AG09319 (cell line): ENCODE results near the gene ACAD10.
"Not testable (repeated sequence)": the region's sequence is repeated elsewhere in the genome, so short reads cannot be mapped to it uniquely, and the experiment has no call there.

Source experiments
- DNase-seq: peaks from one replicate; pipeline ENCODE4 v3.0.0-alpha.2; 2010; ENCODE audit warnings: low read depth; ENCODE audit errors: extremely low read depth
- TF ChIP-seq, protein P1 (sequence below): IDR thresholded peaks from 2 replicates; pipeline ENCODE4 v1.5.1; 2011; ENCODE audit warnings: low read depth, mild to moderate bottlenecking, inconsistent platforms, low read length, moderate library complexity

Gene ACAD10

GRCh38 chr12:111728795-111729194, 42.9 kb downstream of the ACAD10 start:
- TF ChIP-seq, protein P1, sequence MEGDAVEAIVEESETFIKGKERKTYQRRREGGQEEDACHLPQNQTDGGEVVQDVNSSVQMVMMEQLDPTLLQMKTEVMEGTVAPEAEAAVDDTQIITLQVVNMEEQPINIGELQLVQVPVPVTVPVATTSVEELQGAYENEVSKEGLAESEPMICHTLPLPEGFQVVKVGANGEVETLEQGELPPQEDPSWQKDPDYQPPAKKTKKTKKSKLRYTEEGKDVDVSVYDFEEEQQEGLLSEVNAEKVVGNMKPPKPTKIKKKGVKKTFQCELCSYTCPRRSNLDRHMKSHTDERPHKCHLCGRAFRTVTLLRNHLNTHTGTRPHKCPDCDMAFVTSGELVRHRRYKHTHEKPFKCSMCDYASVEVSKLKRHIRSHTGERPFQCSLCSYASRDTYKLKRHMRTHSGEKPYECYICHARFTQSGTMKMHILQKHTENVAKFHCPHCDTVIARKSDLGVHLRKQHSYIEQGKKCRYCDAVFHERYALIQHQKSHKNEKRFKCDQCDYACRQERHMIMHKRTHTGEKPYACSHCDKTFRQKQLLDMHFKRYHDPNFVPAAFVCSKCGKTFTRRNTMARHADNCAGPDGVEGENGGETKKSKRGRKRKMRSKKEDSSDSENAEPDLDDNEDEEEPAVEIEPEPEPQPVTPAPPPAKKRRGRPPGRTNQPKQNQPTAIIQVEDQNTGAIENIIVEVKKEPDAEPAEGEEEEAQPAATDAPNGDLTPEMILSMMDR = no peak
- no peak for DNase-seq

- TF ChIP-seq, protein P1 = no peak
- no peak for DNase-seq
Measured at GRCh38 chr12:111730420-111730819, 44.6 kb downstream of the ACAD10 start.

DNA sequence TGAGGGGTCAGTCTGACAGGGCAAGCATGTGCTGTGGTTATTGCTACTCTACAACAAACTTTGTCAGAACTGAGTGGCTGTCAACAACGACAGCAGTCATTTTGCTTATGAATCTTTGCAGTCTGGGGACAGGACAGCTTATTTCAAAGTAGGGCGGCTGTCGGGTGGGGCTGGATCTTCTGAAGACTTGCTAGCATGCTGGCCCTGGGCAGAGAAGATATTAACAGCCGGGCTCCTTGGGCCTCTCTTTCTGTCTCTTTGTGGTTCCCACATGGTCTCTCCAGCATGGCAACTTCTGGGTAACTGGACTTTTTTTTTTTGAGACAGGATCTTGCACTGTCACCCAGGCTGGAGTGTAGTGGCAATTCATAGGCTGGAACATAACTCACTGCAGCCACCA, 46.9 kb downstream of the ACAD10 start:
- DNase-seq = no peak
- TF ChIP-seq, protein P1 = no peak

DNA sequence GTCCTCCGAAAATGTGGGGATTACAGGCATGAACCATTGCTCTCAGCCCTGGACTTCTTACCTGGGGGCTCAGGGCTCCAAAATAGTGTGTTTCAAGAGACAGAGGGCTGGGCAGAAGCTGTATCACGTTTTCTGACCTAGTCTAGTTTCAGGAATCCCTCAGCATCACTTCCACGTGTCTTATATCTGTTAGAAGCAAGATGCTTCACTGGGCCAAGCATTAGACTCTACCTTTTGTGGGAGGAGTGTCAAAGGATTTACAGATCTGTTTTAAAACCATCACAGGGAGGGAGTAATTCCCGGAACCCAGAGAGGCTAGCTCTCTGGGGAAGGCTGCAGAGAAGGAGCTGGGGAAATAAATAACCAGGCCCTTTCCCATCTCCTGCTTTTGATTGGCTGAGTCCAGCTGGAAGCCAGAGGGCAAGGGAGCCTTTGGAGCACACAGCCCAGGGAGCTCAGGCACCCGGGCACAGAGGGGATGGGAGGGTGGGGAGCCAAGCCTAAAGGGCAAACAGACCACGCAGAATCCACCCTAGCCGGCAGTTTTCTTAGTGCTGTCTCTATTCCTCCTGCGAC, 47.6 kb downstream of the ACAD10 start:
- TF ChIP-seq, protein P1 = no peak
- DNase-seq = no peak

DNA sequence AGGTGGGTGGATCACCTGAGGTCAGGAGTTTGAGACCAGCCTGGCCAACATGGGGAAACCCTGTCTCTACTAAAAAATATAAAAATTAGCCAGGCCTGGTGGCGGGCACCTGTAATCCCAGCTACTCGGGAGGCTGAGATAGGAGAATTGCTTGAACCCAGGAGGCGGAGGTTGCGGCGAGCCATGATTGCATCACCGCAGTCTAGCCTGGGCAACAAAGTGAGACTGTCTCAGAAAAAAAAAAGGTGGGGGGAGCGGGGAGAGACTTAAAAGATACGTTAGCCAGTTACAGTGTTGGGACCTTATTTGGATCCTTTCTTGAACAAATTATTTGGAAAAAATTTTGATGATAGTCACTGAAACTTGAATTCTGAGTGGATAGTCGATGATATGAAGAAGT, 53.7 kb downstream of the ACAD10 start:
- not testable (repeated sequence) for DNase-seq

DNA sequence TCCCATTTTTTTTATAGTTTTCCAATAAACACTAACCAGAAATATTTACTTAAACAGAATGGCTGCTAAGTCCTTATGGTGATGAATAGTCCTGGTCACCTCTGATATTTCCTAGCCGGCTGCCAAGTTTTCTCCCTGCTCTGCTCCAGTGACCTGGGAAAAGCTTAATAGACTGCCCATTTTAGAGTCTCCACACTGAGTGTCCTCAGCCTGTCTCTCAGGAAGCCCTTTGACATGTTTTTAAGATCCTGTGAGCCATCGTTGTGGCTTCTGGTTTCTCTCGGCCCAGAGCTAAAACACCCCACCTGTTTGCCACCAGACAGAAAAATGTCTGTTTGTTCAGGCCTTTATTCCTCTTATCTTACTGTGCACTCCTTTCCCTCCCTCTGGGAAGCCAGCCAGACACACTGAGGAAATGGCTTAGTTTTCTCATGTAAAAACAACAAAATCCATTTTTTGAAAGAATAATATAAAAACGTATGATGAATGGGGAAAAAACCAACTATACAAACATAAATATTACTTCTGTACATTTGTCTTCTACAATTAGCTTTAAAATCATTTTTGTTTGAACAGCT, 55.5 kb downstream of the ACAD10 start:
- DNase-seq = no peak
- TF ChIP-seq, protein P1 = no peak

DNA sequence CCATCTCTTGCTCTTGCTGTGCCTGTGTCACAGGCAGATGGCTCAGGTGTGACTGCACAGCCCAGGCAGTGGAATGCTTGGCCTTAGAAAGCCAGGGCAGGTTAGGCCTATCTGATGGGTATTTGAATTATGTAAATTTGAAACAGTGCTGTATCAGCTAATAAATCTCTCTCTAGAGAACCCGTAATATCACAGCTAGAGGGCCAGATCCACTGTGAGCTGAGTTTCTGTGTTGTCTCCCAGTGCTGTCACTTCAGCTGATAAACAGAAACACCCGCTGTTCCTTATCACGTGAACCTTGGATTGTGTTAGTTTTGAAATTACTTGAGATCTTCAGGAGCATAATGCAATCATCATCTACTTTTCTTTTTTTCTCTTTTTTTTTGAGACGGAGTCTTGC, 59.4 kb downstream of the ACAD10 start:
- TF ChIP-seq, protein P1 = no peak
- no peak for DNase-seq

DNA sequence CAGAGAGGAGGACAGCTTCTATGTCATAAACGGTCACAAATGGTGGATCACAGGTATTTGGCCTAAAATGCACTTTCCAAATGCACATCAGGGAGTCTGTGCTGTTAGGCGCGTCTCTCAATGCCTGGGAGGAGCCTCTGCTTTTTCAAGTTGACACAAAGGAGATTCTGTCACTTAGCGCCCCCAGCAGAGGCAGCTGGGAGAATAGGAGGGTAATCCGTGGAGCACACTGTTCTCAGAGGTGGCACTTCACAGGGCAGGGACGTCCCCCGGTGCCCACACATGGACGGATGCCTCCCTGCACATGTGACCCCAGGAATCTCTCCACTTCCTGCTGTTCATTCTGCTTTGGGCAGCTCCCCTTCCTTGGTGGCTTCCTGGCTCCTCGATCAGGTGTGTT, 61.5 kb downstream of the ACAD10 start:
- DNase-seq = no peak

More for the DNA sequence above, 61.5 kb downstream of the ACAD10 start:
- TF ChIP-seq, protein P1 = no peak
